Measurements from ENCODE around the gene LTO1.

LTO1 gene

GRCh38 chr11:69677749-69678148 is 2.6 kb upstream of the LTO1 start:
- no peak for DNase-seq (ENCODE audit: low read depth in 2 of 2)

GRCh38 chr11:69674267-69674885 is 777 bp downstream of the LTO1 start:
- DNase-seq (ENCODE audit: low read depth in 2 of 2): no peak

- DNase-seq (ENCODE audit: low read depth in 2 of 2): no peak
Measured at GRCh38 chr11:69671734-69672465, 3.3 kb downstream of the LTO1 start.

- DNase-seq (ENCODE audit: low read depth in 2 of 2): peak; percentile 19 to 21
Measured at GRCh38 chr11:69670158-69670845, 4.9 kb downstream of the LTO1 start.

- no peak for DNase-seq (ENCODE audit: low read depth in 2 of 2)
Measured at GRCh38 chr11:69669486-69669885, 5.7 kb downstream of the LTO1 start.

DNA sequence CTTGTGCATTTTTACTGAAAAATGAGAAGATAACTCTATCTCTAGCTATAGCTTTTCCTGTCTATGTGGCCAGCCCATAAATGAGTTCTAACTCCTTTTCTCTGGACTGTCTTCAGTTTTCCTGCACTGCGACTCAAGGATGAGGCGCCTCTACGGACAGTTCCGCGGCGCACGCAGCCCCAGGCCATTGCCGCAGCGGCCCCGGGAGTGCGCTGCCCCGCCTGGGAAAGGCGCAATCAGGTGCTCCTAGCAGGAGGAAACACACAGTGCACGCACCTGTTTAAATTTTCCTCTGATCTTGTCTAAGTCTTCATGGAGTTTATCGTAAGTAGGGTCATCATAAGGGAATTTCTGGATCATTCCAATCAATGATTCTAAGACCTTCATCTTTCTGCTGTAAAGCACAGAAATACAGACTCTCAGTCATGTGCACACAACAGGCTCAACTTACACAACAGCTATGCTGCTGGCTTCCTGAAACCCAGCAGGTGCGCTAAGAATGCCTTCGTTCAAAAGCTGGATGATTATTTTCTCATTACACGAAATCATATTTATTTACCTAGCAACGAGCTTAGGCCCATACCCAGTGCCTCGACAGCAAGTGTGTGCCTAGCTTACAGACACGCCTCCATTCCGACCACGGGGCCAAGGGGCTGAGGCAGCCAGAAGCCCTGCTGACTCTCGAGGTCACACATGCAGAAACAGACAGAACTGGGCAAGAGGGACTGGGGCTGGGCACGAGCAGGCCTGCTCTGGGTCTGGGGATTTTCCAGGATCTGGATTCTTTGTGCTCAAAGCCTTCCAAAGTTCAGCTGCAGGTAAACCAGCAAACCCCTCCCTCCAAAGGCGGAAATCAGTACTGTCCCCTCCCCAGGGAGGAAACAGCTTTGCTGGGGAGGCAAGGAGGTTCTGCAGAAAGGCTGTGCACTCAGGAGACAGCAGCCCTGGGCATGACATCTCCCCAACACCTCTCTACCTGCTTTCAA is 7.2 kb downstream of the LTO1 start:
- no peak for DNase-seq (ENCODE audit: low read depth in 2 of 2)

DNA sequence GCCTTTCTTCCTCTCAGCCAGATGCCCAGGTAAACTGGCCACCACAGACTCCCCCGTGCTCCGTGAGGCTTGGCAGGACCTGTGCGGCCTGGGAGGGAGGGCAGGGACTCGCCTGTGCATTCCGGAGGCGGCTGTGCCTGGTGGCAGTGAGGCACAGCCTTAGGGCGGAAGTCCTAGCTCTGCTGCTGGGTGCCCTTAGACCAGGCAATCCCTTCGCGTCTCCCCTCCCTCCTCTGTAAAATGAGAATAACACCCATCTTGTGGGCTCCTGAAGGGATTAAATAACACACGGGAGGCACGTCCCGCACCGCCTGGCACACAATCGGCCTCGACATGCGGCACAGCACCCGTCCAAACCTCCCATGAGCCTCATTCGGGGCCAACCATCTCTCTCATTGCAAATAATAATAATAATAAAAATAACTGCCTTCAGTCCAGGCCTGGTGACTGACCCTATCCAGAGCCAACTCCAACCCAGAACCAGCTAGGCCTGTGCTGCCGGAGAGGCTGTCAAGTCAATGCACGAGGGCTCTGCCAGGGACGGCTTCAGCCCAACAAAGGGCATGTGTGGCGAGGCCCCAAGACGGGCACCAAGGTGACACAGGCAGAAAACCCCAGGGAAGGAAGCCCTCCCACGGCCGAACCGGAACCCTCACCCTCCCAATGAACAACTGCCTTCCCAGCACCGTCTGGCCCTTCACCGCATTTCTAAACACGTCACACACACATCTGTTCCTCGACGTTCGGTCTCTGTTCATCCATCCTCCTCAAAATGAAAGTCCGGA is 8.2 kb downstream of the LTO1 start:
- no peak for DNase-seq (ENCODE audit: low read depth in 2 of 2)

DNA sequence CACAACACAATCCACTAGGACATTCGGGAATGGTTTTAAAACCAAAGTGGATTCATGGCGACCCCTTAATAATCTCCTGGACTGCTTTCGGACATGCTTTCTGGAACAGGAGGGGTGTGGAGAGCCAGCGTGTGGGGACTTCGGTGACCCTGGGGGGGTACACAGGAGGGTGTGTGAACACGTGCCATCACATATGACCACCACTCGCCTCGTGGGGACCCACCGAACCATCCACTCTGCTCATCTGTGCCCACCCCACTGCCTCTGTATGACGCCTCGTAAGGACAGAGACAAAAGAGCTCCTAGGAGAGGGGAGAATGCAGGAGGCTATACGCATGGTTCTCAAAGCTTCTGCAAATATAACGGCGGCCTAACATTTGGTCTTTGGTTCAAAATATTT is 8.9 kb downstream of the LTO1 start:
- no peak for DNase-seq (ENCODE audit: low read depth in 2 of 2)

DNA sequence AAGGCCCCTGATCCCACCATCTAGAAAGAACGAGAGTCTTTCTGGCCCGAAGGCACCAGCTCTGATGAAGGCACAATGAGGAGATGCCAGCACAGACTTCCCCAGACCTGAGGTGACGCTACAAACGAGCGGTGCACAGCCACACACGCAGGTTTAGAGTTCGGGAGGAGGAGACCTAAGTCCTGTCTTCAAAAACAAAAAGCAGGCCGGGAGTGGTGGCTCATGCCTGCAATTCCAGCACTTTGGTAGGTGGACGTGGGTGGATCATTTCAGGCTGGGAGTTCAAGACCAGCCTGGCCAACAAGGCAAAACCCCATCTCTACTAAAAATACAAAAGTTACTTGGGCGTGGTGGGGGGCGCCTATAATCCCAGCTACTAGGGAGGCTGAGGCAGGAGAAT is 9.5 kb downstream of the LTO1 start:
- DNase-seq (ENCODE audit: low read depth in 2 of 2): no peak

GRCh38 chr11:69664901-69665300 is 10.3 kb downstream of the LTO1 start:
- DNase-seq (ENCODE audit: low read depth in 2 of 2): no peak

GRCh38 chr11:69664103-69664775 is 10.9 kb downstream of the LTO1 start:
- DNase-seq (ENCODE audit: low read depth in 2 of 2): no peak

- DNase-seq (ENCODE audit: low read depth in 2 of 2): no peak
Measured at GRCh38 chr11:69663326-69663725, 11.8 kb downstream of the LTO1 start.

DNA sequence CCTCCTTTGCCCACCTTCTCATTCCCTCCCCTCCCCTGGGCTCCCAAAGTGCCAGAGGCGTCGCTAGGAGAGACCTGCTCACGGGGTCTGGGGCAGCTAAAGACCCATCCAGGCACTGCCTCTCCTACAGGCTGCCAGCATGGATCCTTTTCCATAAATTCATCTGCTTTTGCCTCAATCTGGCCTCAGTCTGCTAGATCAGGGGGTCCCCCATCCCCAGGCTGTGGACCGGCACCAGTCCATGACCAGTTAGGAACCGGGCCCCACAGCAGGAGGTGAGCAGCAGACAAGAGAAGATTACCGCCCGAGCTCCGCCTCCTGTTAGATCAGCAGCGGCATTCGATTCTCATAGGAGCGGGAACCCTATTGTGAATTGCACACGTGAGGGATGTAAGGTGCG is 12.3 kb downstream of the LTO1 start:
- DNase-seq (ENCODE audit: low read depth in 2 of 2): no peak

DNA sequence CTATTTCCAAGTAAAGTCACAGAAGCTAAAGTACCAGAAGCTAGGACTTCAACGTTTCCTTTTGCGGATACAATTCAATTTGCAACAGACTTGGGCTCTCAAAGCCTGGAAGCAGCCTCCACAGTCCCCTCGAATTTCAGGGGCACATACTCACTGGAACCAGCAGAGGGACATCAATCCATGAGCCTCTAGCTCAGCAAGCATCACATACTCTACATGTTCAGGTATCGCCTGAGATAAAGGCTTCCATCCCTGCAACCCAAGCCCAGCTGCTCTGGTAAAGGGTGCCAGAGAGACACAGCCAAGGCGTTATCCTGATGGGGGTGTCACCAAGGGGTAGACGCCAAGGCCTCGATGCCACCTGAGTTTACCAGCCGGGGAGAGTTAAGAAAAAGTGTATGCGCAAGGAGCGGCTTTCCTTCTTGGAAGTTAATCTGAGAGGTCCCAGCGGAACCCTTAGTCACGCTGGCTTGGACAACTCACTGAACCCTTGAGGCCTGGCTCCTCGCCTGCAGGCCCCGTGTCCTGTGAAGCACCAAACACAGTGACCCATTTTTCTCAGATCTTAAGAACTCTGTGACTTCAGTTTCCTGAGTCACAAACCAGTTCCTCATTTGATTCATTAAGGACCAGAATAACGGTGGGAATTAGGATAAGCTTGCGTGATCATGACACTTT is 13.0 kb downstream of the LTO1 start:
- DNase-seq (ENCODE audit: low read depth in 2 of 2): no peak

DNA sequence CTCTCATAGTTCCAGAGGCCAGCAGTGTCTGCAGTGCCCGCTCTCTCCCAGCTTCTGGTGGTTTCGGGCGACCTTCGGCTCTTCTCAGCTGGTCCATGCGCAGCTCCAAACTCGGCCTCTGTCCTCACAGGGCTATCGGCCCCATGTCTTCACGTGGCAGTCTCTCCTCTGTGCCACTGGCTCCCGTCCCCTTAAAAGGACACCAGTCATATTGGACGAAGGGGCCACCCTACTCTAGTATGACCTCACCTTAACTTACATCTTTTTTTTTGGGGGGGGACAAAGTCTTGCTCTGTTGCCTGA is 13.8 kb downstream of the LTO1 start:
- no peak for DNase-seq (ENCODE audit: low read depth in 2 of 2)

DNA sequence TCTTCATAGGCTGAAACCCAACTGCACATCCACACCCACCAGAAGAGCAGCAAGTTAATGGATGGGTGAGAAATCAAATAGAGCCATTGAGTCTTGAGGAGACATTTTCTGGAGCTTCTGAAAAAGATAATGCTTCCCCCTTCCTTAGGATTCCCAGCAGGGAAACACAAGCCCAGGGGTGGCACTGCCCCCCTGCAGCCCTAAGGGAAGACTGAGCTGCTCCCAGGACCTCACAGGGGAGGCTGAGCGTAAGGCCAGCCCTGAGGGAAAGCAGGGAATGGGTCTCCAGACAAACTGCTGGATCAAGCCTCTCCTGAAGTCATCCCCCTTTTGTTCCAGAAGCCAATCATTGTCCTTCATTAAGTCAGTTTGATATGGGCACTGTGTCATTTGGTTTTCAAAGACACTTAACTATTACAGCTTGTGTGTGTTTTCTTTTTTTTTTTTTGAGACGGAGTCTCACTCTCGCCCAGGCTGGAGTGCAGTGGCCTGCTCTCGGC is 15.1 kb downstream of the LTO1 start:
- DNase-seq (ENCODE audit: low read depth in 2 of 2): no peak

GRCh38 chr11:69659591-69659990 is 15.6 kb downstream of the LTO1 start:
- no peak for DNase-seq (ENCODE audit: low read depth in 2 of 2)

GRCh38 chr11:69658626-69659450 is 16.3 kb downstream of the LTO1 start:
- DNase-seq (ENCODE audit: low read depth in 2 of 2): no peak

All from stimulated activated CD8-positive, alpha-beta memory T cell treated with anti-CD3 and anti-CD28 coated beads, Interleukin-7, amount 100 ng/mL, for 4 hours (primary cell).